GM19035 (cell line): ENCODE measurements around the gene HOOK1.

Experiments
- ATAC-seq: cut with Tn5 transposase; IDR thresholded peaks from one replicate; pipeline ENCODE4 v1.9.1; 2021; ENCODE audit not compliant: unreplicated experiment

The HOOK1 gene

GRCh38 chr1:59814901-59815825, at the start of gene HOOK1:
TSS of gene HOOK1 (plus strand) at chr1:59814949. CDS start at chr1:59815118, 169 bp downstream.
- peak; percentile 15 for ATAC-seq

DNA sequence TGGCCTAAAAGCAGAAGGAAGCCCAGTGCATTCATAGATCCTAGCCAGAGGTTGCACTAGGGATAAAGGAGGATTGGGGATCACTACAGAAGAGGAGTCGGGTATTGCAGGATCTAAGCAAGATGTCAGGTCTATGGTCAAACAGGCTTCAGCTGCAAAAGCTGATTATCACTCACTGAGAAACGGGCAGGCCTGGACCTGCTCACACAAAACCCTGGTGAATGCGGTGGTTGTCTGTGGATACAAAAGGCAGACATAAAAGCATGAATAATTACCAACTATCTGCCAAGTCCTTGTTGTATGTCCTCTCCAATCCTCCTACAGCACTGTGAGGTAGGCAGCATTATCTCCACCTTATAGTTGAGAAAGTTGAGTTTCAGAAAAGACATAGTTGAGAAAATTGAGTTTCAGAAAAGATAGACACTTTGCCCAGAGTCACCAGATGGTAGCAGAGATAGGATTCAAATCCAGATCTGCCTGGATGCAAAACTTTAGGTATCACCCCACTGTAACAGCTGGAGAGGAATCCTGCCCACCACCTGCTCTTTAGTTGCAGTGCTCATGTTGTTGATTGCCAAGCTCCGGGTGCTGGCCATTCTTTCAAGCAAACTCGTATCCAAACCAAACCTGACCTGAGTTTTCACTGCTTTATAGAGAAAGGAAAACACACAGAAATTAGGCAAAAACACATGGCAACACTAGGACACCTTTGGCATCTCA, 49.6 kb upstream of the HOOK1 start:
- ATAC-seq, result no peak

GRCh38 chr1:59766227-59766855, 48.4 kb upstream of the HOOK1 start:
- ATAC-seq, result no peak

DNA sequence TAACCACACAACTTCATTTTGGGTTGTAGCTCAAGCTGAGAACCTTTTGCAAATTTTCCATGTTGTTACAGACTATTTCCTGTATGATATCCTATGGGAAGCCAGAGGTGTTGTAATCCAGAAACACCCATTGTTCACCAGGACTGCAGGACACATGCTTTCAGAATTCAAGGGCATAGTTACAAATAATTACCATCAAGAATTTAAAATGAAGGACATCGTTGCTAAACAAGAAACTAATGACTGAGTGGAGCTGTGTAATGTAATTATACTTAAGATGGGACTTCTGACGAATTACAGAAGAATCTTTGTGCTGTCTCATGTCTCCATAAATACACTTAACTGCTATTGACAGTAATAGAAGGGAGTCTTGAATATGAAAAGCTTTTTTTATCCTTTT, 47.6 kb upstream of the HOOK1 start:
- ATAC-seq, result no peak

DNA sequence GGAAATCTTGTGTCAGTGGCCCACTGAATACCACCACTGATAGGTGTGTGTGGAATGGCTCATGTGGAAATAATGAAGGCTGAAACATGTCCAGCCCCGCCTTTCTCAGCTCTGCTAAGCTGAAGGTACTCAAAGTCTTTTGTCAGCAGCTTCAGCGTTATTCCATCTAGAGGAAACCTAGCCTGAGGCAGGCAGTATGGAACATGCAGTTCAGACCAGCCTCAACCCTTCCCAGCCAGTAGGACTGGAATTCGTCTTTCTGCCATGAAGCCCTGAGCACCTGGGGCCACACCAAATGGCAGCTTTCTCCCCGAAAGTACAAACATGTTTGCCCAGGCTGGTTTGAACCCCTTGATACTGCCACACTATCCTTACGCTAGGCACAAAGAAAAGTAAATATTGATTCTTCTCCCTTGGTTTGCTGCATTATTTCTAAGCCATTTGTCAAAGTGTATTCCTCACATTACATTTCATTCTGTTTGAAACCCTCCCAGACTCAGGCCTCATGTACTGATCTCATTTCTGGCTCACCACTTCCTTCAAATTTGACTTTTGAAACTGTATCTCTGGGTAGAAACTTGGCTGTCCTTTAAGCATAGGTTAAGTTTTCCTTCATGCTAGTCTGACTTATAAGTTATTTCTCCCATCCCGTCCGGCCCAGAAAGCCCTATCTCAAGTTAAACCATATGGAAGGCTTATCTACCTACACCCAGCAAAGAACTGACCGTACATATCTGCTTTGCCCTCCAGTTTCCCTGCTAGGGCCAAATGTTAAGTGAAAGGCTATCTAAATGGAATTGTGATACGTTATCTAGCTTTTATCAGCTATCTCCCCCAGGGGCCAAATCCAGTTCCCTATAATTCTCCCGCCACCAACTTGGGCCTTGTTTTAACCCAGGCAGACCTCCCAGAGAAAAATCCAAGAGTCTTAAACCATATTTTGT, 45.7 kb upstream of the HOOK1 start:
- ATAC-seq, result no peak

- ATAC-seq, result no peak
Measured at GRCh38 chr1:59769736-59770095, 45.0 kb upstream of the HOOK1 start.

- ATAC-seq, result no peak
Measured at GRCh38 chr1:59771361-59771760, 43.4 kb upstream of the HOOK1 start.

DNA sequence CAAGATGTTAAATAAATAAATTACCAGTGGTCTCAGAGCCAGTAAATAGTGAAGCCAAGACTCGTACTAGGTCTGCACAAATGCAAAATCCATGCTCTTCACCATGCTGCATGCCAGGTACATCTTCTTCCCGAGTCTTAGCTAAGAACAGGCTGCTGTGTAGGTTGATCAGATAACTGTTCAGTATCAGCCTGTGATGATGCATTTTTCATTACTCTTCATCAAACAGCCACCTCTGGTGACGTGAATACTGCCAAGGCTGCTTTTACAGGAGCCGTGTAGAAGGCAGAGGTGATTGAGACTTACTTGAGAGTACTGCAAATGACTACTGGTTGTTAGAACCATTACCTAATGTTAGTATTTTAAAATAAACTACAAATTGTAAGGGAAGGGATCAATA, 39.3 kb upstream of the HOOK1 start:
- ATAC-seq, result no peak

DNA sequence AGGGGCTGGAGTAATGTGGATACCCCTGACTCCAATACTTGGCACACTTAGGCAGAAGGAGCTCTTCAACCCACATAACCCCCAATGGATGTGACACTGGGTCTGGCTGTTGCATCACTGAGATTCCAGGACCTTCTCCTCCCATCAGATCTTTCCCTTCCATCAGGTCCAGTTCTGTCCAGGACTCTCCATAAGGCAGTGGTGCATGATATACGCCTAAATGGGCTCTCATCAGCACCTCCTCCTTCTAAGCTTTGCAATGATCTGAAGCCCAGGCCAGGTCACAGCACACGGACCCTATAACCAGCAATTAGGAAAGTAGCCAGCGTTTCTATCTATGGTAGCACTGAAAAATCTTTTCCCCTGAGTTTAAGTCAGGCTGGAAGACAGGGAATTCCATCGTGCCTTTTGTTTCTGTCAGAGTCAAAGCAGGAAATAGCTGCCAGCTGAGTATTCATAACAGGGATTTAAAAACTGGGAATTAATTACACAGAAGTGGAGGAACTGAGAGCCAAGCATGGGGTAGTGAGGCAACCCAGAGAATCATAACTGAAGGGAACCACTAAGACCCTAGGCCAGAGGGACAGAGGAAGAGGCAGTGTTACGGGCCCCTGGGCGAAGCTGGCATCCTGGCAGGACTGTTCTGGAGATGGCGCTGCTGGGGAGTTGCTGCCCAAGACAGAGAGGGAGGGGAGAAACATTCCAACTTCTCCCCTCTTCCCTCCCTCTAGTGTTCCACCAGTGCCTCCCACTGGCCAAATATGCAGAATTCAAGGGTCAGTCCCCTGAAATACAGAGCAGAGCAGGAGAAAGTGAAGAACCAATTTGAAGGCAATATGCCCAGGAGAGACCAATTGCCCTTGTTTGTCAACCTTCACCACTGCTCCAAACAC, 37.5 kb upstream of the HOOK1 start:
- no peak for ATAC-seq

DNA sequence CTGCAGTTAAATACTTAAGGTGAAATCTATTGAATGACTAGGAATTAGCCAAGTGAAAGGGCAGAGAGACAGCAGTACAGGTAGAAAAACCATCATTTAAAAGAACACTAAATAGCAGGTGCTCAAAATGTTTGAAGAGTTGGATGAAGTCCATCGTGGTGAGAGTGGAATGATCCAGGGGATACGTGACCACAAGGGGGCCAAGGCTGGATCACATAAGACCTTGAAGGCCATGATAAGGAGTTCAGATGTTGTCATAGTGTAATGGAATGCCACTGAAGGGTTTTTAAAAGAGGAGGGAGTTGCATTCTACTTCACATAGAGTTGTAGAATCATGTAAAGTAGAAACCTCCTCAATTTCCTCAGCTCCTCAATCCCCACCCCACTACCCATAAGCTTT, 34.8 kb upstream of the HOOK1 start:
- ATAC-seq, result no peak

DNA sequence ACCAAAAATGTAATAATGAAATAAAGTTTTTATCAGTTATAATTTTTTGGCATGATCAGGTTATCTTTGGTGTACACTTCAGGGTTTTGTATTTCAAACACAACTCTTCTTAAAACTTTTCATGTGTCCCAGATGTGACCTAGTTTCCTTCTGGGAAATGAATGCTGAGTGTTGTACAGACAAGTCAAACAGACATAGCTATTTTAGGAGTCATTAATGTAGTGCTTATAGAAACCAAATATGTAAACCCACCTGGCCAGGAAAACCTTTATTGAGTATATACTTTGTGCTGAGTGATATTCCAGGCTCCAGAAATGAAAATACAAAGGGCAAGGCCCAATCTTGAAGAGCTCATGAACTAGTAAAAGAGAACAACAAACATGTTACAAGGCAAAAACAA, 25.9 kb upstream of the HOOK1 start:
- no peak for ATAC-seq

DNA sequence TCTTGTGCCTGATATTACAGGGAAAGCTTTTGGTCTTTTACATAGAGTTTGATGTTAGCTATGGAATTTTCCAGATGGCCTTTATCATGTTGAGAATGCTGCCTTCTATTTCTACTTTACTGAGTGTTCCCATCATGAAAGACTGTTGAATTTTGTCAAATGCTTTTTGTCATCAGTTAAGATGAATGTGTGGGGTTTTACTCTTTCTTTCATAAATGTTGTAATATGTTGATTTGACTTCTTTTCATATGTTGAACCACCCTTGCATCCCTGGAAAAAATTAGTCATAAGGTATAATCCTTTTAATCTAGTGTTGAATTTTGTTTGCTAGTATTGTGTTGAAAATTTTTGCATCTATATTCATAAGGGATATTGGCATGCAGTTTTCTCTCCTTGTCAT, 16.1 kb upstream of the HOOK1 start:
- ATAC-seq, result no peak

GRCh38 chr1:59803458-59804038, 11.2 kb upstream of the HOOK1 start:
- no peak for ATAC-seq

- ATAC-seq, result no peak
Measured at GRCh38 chr1:59804301-59804700, 10.4 kb upstream of the HOOK1 start.

DNA sequence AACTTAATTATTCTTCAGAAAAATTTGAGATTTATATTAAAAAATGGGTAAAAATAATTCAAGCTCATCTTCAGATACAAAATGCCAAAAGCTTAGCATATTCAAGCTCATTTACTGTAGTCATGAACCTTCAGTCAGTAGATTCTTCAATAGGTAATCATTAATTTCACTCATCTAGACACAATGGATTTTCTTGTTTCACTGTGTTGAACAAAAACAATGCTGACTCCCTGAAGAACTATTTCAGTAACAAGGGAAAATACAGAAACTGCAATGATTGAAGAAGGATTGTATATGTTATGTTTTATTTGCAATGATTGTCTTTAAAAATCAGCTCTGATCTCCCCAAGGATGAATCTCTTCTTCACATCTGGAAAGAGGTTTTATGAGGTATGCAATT, 9.2 kb upstream of the HOOK1 start:
- ATAC-seq, result no peak

- ATAC-seq, result peak; percentile 97
Measured at GRCh38 chr1:59814180-59814900, 409 bp upstream of the HOOK1 start.

DNA sequence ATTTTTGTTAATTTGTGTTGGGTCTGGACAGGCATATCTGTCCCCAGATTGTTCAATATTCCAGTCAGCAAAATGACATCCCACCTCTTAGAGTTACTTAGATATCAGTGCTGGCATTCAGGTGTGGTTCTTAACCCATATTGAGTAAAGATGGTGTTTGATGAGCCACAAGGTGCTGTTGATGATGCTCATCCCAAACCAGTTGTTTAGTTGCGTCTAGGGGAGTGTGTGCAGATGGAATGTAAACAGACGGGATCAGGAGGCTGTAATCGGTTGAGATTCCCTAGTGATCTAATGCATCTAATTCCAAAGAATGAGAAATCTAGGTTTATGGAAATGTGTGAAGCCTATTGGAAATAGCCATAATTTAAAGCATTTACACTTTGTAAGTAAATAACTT, 1.1 kb downstream of the HOOK1 start:
- ATAC-seq, result no peak

DNA sequence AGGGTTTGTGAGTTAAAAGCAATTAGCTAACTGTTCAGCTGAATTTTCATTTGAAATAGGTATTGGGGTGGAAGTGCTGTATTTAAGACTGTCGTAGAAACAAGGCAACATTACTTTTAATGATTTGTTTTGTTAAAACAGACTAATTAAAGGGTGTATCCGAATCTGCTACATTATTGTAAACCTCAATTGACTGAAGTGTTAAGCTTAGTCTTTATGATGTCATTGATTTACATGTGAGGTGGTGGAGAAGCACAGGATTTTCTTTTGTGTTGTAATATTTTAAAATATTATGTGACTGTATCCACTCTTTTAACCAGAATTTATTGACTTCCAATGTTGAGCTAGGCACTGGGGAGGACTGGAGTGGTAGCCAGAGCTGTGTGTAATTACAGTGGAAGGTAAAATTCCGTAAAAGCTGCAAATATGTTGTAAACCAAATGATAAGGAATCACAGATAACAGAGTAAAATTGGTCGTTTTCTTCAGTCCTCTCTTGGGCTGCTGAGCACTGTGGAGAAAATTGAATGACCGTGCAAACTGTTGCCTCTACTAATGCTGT, 1.6 kb downstream of the HOOK1 start:
- no peak for ATAC-seq
